Right renal cortex interstitium (tissue), 3 donors: ENCODE results near the gene DERA. TPM values are rescaled to one million over a fixed set of nuclear protein-coding genes. Genes with fewer than 3 reads are reported as not detected.
"Not testable (repeated sequence)": the region's sequence is repeated elsewhere in the genome, so short reads cannot be mapped to it uniquely, and the experiment has no call there.

Source experiments
- DNase-seq, 3 donors: peaks; one replicate each; pipeline ENCODE4 v3.0.0-alpha.2; 2013; ENCODE audit warnings: low read depth in 3 of 3, low spot score in 2 of 3
- polyA plus RNA-seq, 3 donors: library from polyadenylated mRNA; unstranded; fragments of 120-200 nt; gene quantifications; one replicate each; pipeline ENCODE4 v1.2.1, GENCODE V29; 2013; ENCODE audit not compliant: insufficient read length in 3 of 3

DERA gene
- polyA plus RNA-seq, 3 donors = 45.3 to 49.1 (median 49.1) TPM

DNA sequence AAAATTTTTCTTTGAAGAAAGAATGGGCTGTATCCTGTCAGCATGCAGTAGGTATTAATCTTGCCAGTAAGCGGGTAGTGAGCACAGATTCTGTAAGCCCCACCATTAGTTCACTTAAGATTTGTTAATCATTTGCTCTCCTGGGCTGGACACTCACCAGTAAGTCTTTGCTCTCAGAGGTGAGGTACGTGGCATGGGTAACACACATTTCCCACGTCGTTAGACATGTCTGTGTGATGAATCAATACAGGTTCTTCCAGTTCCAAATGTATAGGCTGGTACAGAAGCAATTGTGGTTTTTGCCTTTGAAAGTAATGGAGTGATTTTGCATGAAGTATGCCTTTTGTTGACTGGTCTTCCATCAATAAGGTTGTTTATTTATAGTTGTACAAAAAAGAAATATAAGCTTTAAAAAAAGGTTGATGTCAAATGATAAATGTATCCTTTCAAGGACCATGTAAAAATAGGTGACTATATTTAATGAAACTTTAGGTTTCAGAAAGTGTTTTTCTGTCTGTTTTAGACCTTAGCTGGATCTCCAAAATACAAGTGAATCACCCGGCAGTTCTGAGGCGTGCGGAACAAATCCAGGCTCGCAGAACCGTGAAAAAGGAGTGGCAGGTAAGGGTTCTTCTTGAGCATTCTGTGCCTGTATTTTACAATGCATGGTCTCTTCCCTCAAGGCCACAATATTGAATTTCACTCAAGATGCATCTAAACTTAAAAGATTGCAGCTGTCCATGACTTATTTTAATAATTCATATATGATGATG lies 45.5 kb downstream of the DERA start:
- DNase-seq = no peak

DNA sequence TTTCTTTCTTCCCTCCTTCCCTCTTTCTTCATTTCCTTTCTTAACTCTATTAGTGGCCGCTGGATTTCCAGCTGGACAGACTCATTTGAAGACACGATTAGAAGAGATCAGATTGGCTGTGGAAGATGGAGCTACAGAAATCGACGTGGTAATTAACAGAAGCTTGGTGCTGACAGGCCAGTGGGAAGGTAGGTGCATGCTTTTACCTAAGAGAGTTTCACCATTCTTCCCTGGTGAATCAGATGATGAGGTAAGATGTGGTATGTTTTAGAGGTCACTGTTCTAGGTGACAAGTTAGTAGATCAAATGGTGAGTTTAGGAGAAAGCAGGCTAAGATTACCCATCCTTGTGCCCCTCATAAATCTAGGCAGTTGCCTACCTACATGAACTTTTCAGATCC lies 51.6 kb downstream of the DERA start:
- DNase-seq = no peak

DNA sequence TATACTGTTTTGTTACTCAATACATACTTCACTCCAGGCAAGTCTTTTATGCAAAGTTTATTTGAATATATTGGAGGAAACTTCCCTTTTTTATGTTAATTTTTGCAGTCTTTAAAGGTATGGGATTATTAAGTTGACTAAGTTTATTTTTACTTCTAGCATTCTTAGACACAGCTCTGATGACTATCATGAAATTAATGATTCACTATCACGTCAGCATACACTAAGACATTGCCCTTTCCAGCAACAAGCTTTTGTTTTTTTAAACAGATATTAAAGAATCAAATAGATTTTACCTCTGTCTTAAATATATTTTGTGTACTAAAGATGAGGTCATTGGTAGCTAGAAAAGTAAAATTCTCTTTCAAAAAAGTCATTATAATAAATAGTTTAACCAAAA lies 52.1 kb downstream of the DERA start:
- no peak for DNase-seq

DNA sequence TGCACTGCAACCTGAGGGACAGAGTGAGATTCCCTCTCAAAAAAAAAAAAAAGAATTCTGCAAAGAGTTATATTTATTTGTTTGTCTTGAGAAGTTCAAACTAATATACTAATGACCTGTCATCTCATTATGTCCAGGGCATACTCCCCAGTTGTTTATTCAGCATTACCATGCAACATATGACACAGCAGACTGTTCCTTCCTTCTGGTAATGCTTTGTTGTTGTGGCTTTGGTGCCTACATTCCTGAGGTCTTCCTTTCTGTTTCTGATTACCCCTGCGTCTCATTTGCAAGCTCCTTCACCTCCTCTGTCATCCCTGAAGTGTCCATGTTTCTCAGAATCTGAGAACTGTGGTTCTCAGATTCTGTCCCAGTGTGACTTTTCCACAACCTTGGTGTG lies 55.3 kb downstream of the DERA start:
- no peak for DNase-seq

DNA sequence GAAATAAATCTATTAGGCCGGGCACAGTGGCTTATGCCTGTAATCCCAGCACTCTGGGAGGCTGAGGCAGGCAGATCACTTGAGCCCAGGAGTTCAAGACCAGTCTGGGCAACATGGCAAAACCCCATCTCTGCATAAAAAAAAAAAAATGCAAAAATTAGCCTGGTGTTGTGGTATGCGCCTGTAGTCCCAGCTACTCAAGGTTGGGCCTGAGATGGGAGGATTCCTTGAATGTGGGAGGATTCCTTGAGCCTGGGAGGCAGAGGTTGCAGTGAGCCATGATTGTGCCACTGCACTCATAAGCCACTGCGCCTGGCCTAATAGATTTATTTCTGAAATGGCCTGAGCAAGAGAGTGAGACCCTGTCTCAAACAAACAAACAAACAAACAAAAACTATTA lies 55.9 kb downstream of the DERA start:
- DNase-seq = not testable (repeated sequence)

DNA sequence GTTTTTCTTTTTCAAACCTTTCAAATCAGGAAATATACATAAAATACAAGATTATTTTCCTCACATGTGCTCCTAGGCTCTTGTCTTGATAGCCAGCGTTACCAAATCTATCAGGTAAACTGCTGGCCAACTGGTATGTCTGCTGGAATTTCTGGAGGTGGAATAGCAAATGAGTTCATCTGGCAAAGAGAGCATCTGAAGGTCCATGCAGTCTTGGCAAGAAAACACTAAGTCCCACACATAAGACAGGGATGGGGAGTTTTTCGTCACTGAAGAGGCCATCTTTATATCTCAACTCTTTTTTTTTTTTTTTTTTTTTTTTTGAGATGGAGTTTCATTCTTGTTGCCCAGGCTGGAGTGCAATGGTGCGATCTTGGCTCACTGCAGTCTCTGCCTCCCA lies 60.1 kb downstream of the DERA start:
- DNase-seq = no peak

DNA sequence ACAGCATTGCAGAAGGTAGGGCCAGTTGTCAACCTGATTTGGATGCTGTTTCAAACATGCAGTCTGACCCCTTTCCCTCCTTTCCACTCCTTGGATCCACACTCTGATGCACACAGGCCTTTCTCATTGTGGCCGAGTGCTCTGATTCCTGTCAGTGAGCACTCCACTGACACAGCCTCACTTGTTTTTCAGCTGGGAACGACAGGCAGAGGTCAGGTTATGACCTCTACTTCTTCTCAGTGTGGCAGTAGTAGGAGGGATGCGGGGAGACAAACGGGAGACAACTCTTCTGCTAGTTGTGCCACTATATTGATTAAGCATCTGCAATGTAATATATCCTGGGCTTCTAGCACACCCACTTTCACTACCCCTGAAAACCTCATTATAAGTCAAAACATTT lies 61.8 kb downstream of the DERA start:
- no peak for DNase-seq

DNA sequence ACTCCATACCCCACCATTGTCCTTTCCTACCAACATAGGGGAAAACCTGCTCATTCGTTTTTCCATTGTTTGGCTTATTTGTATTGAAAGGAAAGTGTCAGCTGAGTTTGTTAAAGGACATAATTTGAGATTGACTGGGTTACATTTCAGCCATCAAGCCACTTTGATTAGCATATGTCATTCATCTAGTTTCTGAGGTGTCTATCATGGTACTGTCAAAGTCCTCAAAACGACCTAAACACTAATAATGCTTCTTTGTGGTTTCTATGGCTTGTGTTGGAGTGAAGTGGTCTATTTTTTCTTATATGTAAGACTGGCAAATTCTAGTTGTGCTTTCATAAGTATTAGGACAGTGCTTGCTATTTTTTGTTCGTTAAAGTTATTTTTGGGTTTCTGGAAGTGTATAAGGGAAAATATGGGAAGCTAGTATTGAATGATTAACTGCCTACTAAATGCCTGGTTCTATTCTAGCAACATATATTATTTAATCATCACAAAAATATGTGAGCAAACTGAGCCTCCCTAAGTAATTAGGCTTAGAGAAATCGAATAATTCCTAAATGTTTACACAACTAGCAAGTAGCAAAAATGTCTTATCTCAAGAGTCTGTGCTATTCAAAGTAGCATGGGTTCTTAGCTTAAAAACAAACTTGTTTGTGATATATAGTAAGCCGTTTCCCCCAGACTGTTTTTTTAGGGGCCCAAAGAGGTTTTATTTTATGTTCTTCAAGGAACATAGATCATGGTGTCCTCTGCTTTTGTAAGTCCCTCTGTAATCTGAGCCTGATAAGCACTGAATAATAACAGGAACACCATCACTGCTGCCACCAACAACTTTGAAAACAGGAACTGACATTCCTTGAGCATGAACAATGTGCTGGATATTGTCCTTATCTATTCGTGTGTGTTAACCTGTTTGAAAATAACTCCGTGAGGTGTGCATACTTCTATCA lies 67.1 kb downstream of the DERA start:
- peak in 1 of 3 donors; percentile 13 for DNase-seq

DNA sequence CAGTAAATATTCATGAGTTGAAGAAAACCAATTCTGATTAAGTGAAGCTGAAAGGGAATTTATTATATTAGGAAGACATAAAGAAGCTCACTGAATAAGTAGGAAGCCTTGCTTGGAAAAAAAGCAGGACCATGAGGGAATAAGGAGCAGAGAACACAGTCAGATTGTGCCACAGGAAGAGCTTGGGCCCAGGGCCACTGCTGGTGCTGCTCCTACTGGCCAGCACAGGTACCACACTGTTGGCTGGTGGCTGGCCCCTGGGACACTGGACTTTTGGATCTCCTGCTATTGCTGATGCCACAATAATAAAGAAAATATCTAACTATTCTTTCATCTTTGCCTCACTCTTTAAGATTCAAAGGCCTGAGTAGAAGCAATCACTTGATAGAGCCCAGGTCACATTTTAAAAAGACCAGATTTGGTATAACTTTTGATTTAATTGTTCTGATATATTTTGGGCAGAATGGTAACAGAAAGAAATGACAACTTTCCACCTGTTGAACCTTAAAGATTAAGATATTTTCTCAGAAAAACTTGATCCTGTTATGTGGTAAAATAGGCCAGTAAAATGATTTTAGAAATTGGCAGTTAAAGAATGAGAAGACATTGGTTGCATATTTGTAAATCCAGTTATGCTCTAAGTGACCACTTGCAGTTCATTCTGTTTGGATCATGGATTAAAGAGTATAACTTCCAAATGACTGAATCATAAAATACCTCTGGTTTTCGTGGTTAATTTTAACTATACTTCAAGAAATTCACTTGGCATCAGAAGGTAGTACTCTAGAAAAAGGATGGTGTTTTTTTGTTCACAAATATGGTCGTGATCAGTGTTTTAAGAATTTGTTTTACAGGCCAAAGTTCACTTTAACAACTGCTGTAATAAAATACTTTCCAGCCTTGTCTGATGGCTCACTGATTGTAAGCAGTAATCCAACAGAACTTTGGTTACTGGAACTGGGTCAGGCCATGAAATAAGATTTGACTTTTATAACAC lies 68.3 kb downstream of the DERA start:
- no peak for DNase-seq

DNA sequence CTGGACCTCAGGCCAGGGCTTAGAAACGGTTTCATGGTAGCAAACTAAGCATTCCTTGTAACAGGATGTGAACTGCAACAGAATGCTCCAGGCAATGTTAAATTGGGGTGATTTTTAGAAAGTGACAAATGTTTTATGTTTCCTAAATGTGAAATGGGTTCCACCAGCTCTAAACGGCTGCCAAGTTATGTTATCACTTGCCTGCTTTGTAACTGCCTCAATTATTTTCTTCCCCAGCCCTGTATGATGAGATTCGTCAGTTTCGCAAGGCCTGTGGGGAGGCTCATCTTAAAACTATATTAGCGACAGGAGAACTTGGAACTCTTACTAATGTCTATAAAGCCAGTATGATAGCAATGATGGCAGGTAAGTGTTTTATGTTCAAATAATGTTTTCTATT lies 70.9 kb downstream of the DERA start:
- DNase-seq = no peak

DNA sequence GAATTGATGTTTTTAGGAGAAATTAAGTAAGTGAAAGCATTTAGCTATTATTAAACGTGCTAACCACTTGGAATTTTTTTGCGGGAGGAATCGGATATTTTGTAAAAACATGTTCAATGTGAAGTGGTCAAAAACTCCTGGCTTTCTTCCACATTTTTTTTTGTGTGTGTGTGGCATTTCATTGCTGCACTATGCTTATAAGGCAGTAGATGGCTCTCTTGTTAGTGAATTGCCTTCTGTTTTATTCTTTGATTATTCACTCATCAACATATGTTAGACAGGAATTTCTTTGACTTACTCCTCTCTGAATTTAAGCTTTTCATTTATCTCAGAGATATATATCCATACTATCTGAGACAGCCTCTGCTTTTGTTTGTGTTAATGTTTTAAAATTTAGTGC lies 71.3 kb downstream of the DERA start:
- DNase-seq = no peak

DNA sequence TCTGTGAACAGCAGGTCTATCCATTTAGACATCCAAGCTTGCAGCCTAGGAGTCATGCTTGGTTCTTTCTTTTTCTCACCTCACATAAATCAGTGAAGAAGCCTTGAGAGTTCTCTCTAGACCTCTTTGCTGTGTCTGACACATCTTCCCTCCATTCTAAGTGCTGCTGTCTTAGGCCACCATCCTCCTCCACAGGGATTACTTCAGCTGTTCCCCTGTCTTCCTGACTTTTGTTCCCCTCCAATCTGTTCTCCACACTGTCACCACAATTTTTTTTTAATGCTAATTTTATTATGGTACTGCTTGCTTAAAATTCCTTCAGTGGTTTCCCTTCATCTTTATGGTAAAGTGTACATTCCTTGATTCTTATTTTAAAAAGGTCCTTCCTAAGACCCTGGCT lies 71.8 kb downstream of the DERA start:
- DNase-seq = no peak

DNA sequence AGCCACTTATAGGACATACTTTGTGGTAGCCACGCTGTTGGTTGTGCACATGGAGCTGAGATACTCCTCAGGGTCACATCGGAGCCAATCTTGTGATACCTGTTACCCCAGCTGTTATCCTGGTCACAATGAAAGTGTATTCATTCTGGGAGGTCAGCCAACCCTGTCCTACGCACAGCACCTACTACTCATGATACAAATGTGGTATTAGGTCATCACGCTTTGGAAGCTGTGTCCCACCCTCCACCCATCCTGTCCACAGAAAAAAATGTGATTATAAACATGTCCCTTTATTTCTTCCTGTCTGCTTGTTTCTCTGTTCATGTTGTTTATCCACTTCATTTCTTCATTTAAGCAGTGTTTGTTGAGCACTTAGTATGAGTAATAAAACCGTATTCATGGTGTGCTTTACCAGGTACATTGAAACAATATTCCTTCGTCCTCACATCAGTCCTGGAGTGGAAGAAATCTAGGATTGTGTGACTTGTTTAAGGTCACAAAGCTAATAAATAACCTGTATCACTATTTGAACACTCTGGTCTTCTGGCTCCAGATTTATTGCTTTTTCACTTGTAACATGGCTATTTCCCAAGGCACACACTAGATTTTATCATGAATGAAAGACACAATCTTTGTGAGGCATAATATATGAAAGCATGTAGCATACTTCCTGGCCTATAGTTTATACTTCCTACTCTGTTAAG lies 73.1 kb downstream of the DERA start:
- DNase-seq = no peak

DNA sequence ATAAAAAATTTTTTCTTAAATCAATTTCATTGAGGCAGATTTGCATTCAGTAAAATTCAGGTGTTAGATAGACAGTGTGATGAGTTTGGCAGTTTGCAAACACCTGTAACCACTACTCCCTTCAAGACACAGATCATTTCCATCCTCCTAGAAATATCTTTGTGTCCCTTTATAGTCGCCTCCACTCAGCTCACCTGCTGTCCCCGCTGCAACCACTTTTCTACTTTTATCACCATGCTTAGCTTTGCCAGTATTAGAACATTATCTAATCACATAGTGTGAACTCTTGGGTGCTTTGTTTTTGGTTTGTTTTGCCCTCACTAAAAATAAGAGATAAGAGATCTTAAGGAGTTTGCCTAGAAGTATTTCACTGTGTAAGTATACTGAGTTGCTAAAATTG lies 73.8 kb downstream of the DERA start:
- no peak for DNase-seq

DNA sequence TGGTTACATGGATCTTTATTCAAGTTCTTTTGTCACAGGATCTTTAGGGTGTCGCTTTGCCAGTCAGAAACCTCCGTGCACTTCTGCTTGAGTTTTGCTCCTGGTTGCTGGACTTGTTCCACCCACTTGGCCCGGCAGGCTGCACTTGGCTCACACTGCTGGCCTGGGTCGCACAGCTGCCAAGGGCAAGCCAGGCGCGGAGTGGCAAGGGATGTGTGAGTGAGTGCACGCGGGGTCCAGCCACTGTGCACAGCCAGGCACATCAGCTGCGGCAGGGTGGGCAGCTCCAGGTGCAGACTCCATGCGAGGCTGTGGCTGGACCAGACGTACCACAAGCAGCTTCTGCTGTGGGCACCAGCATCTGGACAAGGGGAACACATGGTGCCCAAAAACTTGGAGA lies 76.6 kb downstream of the DERA start:
- DNase-seq = no peak

DNA sequence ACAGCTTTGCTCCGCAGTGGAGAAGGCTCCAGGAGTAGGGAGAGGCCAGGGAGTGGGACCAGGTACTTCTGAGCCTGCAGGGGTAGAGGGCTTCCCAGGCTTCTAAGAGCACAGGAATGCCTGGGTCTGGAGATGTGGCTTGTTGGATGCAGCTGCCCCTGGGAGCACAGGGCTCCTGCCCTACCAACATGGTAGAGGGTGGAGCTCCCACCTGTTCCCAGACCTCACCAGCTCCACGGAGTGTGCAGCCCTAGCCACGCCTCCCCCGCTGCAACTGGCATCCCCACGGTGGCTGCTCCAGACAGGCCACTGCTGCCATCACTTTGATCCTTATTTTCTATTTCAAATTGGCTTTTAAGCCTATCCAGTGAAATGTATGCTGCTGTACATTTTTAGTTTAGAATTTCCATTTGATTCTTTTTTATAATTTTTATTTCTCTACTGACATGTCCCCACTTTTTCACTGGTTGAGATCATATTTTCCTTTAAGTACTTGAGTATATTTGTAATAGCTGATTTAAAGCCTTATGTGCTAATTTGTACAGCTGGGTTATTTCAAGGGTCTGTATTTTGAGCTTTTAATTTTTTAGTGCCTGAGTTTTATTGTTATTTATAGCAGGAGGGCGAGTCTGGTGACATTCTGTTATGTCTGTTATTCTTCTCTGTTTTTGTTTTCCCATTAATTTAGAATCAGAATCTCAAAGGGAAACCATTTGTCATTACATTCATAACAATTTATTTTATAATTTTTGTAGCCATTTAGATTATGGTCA lies 78.0 kb downstream of the DERA start:
- peak in 1 of 3 donors; percentile 18 for DNase-seq

DNA sequence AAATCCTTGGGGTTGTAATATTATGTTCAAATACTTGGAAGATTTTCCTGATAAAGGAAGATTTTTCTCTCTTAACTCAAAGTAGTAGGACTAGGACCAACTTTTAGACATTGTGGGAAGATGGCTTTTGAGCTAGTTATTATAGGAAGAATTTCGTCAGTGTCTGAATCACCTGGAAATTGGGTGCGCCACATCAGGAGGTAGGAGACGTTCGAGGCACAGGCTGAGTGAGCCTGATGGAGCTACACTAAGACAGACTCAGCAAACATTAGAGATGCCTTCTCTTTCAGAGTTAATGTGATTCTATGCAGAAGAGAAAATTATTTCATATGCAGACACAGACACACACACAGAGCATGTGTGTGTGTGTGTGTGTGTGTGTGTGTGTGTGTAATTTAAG lies 84.7 kb downstream of the DERA start:
- no peak for DNase-seq

DNA sequence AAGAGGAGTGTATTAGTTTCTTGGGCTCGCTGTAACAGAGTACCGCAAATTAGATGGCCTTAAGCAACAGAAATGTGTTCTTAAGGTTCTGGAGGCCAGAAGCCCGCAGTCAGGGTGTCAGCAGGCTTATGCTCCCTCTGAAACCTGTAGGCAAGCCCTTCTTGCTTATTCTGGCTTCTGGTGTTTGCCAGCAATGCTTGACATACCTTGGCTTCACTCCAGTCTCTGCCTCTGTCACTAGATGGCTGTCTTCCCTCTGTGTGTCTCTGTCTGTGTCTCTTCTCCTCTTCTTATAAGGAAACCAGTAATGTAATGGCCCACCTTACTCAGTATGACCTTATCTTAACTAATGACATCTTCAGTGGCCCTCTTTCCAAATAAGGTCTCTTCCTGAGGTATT lies 85.1 kb downstream of the DERA start:
- DNase-seq = no peak

DNA sequence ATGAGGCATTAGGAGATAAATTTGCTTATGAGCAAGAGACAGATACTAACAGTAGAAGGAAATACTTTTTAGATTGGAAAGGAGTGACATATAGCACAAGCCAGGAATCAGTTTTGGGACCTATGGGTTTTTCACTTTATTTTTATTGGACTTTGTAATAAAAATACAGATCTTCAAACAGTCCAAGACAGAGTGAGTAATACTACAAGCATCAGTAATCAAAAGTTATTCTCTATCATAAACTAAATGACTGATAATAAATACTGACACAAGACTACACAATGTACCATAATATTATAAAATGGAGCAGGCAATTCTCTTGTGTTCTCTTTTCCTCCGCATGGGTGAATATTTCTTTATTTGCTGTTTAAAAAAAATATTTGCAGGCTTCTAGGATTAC lies 85.8 kb downstream of the DERA start:
- no peak for DNase-seq
